Retinal pigment epithelial cell (primary cell): ENCODE results near the gene BTBD16.

Experiments
- DNase-seq: peaks from one replicate; pipeline ENCODE4 v3.0.0-alpha.2; 2010; ENCODE audit warnings: low read depth
- H3K4me3 ChIP-seq: 2 replicates; pipeline ENCODE4 v1.5.1; 2011; ENCODE audit warnings: mild to moderate bottlenecking, low read length, control low read depth, moderate library complexity
- TF ChIP-seq, protein P1 (sequence below): conservative IDR thresholded peaks from 2 replicates; pipeline ENCODE4 v1.5.1; 2011; ENCODE audit warnings: low read depth, low read length, control low read depth, inconsistent platforms

Gene BTBD16

DNA sequence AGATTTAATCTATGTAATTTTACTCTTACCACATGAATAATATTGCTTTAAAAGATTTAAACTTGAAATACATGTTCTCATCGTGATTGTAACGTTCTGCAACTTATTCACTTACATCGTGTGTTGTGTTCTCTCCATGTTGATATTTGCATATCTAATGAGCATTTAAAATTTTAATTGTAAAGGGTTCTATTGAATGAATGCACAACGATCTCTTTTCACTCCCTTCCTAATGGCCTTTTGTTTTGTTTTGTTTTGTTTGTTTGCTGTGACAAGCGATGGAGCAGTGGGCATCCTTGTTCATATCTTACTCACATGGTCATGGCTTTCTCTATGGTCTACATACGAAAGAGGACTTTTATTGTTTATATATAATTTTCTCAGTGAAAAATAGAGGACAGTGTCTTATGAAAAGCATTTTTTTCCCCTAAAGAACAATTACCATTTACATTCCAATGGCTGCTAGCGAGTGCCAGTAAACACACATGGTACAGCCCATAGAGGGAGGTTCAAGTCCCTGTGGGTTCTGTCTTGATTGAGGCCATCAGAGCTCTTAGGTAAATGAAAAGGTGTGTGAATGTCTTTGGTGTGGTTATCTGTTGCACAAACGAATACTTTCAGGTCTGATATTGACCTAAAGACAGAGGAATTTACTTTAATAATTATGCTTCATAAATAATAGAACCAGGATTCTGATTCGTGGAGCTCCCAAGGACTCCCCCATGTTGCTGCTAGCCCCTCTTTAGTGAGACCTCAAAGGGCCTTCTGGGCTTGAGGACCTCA, 32.4 kb downstream of the BTBD16 start:
- no peak for DNase-seq
- TF ChIP-seq, protein P1, sequence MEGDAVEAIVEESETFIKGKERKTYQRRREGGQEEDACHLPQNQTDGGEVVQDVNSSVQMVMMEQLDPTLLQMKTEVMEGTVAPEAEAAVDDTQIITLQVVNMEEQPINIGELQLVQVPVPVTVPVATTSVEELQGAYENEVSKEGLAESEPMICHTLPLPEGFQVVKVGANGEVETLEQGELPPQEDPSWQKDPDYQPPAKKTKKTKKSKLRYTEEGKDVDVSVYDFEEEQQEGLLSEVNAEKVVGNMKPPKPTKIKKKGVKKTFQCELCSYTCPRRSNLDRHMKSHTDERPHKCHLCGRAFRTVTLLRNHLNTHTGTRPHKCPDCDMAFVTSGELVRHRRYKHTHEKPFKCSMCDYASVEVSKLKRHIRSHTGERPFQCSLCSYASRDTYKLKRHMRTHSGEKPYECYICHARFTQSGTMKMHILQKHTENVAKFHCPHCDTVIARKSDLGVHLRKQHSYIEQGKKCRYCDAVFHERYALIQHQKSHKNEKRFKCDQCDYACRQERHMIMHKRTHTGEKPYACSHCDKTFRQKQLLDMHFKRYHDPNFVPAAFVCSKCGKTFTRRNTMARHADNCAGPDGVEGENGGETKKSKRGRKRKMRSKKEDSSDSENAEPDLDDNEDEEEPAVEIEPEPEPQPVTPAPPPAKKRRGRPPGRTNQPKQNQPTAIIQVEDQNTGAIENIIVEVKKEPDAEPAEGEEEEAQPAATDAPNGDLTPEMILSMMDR, result no peak
- H3K4me3 ChIP-seq, result no peak overlapping the region

GRCh38 chr10:122304054-122304579, 33.0 kb downstream of the BTBD16 start:
- TF ChIP-seq, protein P1, result no peak
- no peak overlapping the region for H3K4me3 ChIP-seq
- no peak for DNase-seq

GRCh38 chr10:122306282-122306681, 35.2 kb downstream of the BTBD16 start:
- DNase-seq, result no peak
- TF ChIP-seq, protein P1, result no peak
- H3K4me3 ChIP-seq, result no peak overlapping the region

GRCh38 chr10:122306744-122307143, 35.6 kb downstream of the BTBD16 start:
- H3K4me3 ChIP-seq, result no peak overlapping the region
- TF ChIP-seq, protein P1, result no peak
- no peak for DNase-seq

DNA sequence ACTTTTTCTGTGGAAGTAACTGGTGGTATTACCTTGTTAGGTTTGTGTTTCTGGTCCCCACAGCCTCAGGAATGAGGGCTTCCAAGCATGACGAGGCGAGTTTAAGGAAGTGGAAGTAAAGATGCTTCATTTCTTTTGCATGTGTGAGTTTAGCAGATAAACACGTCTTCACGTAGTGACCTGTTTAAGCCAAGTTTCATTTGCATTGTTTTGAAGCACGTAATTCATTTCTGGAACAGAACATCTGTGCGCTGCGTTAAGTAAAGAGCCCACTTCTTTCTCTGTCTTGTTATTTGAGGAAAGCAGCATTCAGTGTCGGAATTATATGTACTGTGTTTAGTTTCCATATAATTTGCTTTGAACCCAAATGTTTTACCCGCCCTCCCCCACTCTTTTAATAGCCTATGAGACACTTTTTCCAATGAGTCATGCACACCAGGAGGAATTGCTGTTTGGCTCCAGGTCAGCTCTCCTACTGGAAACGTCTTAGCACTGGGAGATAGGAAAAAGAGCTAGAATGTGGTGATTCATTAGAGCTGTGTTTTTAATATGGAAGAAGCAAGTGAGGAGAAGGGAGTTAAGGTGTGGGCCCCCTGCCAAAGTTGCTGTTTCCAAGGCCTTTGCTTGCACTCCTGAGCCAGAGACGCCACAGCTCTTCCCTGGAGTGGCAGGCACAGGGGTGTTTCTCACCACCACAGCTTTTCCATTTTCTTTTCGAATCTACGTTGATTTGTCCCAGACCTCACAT, 36.7 kb downstream of the BTBD16 start:
- DNase-seq, result peak; percentile 96
- TF ChIP-seq, protein P1, result no peak
- H3K4me3 ChIP-seq, result peak overlapping the region; percentile 4

DNA sequence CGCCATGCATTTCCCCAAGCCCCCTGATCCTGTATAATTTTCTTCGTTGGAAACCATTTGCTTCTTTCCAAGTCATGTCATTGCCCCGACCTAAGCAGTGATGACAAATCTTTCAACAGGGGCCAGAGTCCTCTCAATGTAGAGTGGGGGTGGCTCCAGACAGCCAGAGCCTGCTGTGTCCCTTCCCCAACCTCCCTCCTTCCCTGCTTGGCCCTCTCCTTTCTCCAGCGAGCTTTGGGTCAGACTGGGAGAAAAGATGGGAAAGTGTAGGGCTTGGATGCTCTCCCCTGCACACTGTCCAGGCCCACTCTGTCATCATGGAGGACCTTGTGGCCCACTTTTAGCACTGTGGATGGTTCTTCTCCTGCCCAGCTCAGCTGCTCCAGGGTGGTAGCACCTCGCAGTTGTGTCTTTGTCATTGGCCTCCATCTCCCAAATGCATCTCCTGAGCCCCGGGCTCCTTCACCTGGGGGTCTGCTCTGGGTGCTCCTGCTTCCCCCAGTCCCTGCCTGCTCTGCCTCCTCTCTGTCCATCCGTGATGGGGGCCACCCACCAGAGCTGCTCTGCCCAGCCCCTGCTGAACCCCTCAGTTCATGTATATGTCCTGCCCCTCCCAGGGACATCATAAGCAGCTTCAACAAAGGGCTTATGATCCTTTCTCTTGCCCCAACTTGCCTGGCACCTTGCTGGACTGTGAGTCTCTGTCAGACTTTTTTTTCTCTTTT, 37.5 kb downstream of the BTBD16 start:
- TF ChIP-seq, protein P1, result no peak
- H3K4me3 ChIP-seq, result no peak overlapping the region
- no peak for DNase-seq
